H9 (cell line): ENCODE data around the gene HMGA1. TPM values are rescaled to one million over a fixed set of nuclear protein-coding genes. Genes with fewer than 3 reads are reported as not detected.
A peak's percentile ranks its signal among the peaks of the same experiment; 100 is the strongest.

ENCODE experiments used
- DNase-seq: peaks from one replicate; pipeline ENCODE4 v3.0.0-alpha.2; 2017
- H2AFZ ChIP-seq: one replicate; pipeline ENCODE4 v1.6.1; 2013; ENCODE audit warnings: mild to moderate bottlenecking, low read length, control low read depth, moderate library complexity
- H2AK5ac ChIP-seq: 2 replicates; pipeline ENCODE4 v1.6.1; 2013; ENCODE audit warnings: low read length, control low read depth, mixed read lengths; ENCODE audit not compliant: insufficient read length
- H2BK120ac ChIP-seq: one replicate; pipeline ENCODE4 v1.6.1; 2013; ENCODE audit warnings: low read depth, mild to moderate bottlenecking, low read length, control low read depth, inconsistent platforms; ENCODE audit not compliant: poor library complexity, severe bottlenecking
- H2BK12ac ChIP-seq: 2 replicates; pipeline ENCODE4 v1.6.1; 2013; ENCODE audit warnings: low read length, control low read depth, mixed read lengths, low read depth; ENCODE audit not compliant: insufficient read length
- H2BK15ac ChIP-seq: 2 replicates; pipeline ENCODE4 v1.6.1; 2013; ENCODE audit warnings: low read depth, low read length, control low read depth
- H2BK20ac ChIP-seq: one replicate; pipeline ENCODE4 v1.6.1; 2013; ENCODE audit warnings: low read depth, mild to moderate bottlenecking, low read length, control low read depth, inconsistent platforms; ENCODE audit not compliant: poor library complexity, severe bottlenecking
- H2BK5ac ChIP-seq: 2 replicates; pipeline ENCODE4 v1.6.1; 2013; ENCODE audit warnings: low read length, control low read depth, mixed read lengths; ENCODE audit not compliant: insufficient read length
- H3K14ac ChIP-seq: 2 replicates; pipeline ENCODE4 v1.6.1; 2013; ENCODE audit warnings: low read length, control low read depth; ENCODE audit not compliant: insufficient read depth
- H3K18ac ChIP-seq: 2 replicates; pipeline ENCODE4 v1.6.1; 2013; ENCODE audit warnings: low read depth, mild to moderate bottlenecking, mixed read lengths, low read length, control low read depth; ENCODE audit not compliant: insufficient read length
- H3K23ac ChIP-seq: 2 replicates; pipeline ENCODE4 v1.6.1; 2013; ENCODE audit warnings: low read length, control low read depth, mixed read lengths, low read depth; ENCODE audit not compliant: insufficient read length
- H3K23me2 ChIP-seq: 2 replicates; pipeline ENCODE4 v1.6.1; 2013; ENCODE audit warnings: low read depth, mild to moderate bottlenecking, mixed read lengths, low read length, control low read depth; ENCODE audit not compliant: insufficient read length, poor library complexity, severe bottlenecking
- H3K27ac ChIP-seq: 2 replicates; pipeline ENCODE4 v1.5.1; 2013; ENCODE audit warnings: low read length, control low read depth, mixed read lengths, low read depth; ENCODE audit not compliant: insufficient read length
- H3K27me3 ChIP-seq: 2 replicates; pipeline ENCODE4 v1.6.1; 2013; ENCODE audit warnings: low read length, control low read depth, inconsistent platforms; ENCODE audit not compliant: insufficient read depth
- H3K4ac ChIP-seq: 2 replicates; pipeline ENCODE4 v1.6.1; 2013; ENCODE audit warnings: low read depth, mild to moderate bottlenecking, control low read depth, inconsistent platforms, low read length, moderate library complexity
- H3K4me1 ChIP-seq: 2 replicates; pipeline ENCODE4 v1.6.1; 2013; ENCODE audit warnings: low read length, control low read depth, inconsistent platforms; ENCODE audit not compliant: insufficient read depth
- H3K4me2 ChIP-seq: 2 replicates; pipeline ENCODE4 v1.6.1; 2013; ENCODE audit warnings: low read length, control low read depth, mixed read lengths; ENCODE audit not compliant: insufficient read length, insufficient read depth
- H3K56ac ChIP-seq: 2 replicates; pipeline ENCODE4 v1.6.1; 2013; ENCODE audit warnings: low read depth, mild to moderate bottlenecking, mixed read lengths, low read length, control low read depth; ENCODE audit not compliant: insufficient read length
- H3K79me1 ChIP-seq: 2 replicates; pipeline ENCODE4 v1.6.1; 2013; ENCODE audit warnings: low read depth, mild to moderate bottlenecking, moderate library complexity, low read length, control low read depth, inconsistent platforms; ENCODE audit not compliant: insufficient read depth, poor library complexity, severe bottlenecking
- H3K79me2 ChIP-seq: 2 replicates; pipeline ENCODE4 v1.6.1; 2013; ENCODE audit warnings: low read length, control low read depth, inconsistent platforms; ENCODE audit not compliant: insufficient read depth
- H3K9ac ChIP-seq: 2 replicates; pipeline ENCODE4 v1.6.1; 2013; ENCODE audit warnings: low read length, control low read depth, mixed read lengths; ENCODE audit not compliant: insufficient read length; ENCODE audit errors: extremely low read depth
- H3K9me3 ChIP-seq: one replicate; pipeline ENCODE4 v1.6.1; 2013; ENCODE audit warnings: low read depth, low read length, inconsistent platforms; ENCODE audit not compliant: control insufficient read depth
- H3T11ph ChIP-seq: one replicate; pipeline ENCODE4 v1.6.1; 2013; ENCODE audit warnings: mild to moderate bottlenecking, low read length, control low read depth, inconsistent platforms
- H4K20me1 ChIP-seq: one replicate; pipeline ENCODE4 v1.6.1; 2013; ENCODE audit not compliant: control insufficient read depth, insufficient read length, insufficient read depth
- H4K5ac ChIP-seq: 2 replicates; pipeline ENCODE4 v1.6.1; 2013; ENCODE audit warnings: low read depth, mild to moderate bottlenecking, mixed read lengths, low read length, control low read depth; ENCODE audit not compliant: insufficient read length
- H4K8ac ChIP-seq: replicated peaks from 2 replicates; pipeline ENCODE4 v1.6.1; 2013; ENCODE audit warnings: low read length, control low read depth, mixed read lengths, low read depth; ENCODE audit not compliant: insufficient read length
- H4K91ac ChIP-seq: 2 replicates; pipeline ENCODE4 v1.6.1; 2013; ENCODE audit warnings: low read depth, mild to moderate bottlenecking, moderate library complexity, mixed read lengths, low read length, control low read depth; ENCODE audit not compliant: insufficient read length
- H3K27ac Mint-ChIP-seq, 3 experiments: 2 replicates in 2 of 3; 3 replicates in 1 of 3; pipeline ENCODE4 v1.8.0; 2020 to 2021; ENCODE audit warnings: mixed read lengths in 3 of 3, mild to moderate bottlenecking in 1 of 3, moderate library complexity in 1 of 3
- H3K27me3 Mint-ChIP-seq: 2 replicates; pipeline ENCODE4 v1.8.0; 2021; ENCODE audit warnings: low read depth, mild to moderate bottlenecking, moderate library complexity, mixed read lengths
- H3K36me3 Mint-ChIP-seq, 3 experiments: 2 replicates in 2 of 3; 3 replicates in 1 of 3; pipeline ENCODE4 v1.8.0; 2020 to 2021; ENCODE audit warnings: low read depth in 3 of 3, mixed read lengths in 3 of 3; ENCODE audit not compliant: insufficient read depth in 1 of 3
- H3K4me1 Mint-ChIP-seq, 2 experiments: 2 replicates each; pipeline ENCODE4 v1.8.0; 2020; ENCODE audit warnings: mixed read lengths in 2 of 2
- H3K4me3 Mint-ChIP-seq, 2 experiments: 2 replicates in 1 of 2; 3 replicates in 1 of 2; pipeline ENCODE4 v1.8.0; 2020 to 2021; ENCODE audit warnings: mild to moderate bottlenecking in 2 of 2, mixed read lengths in 2 of 2, moderate library complexity in 1 of 2
- H3K9me3 Mint-ChIP-seq, 2 experiments: 2 replicates in 1 of 2; 3 replicates in 1 of 2; pipeline ENCODE4 v1.8.0; 2020; ENCODE audit warnings: mild to moderate bottlenecking in 2 of 2, mixed read lengths in 2 of 2, moderate library complexity in 1 of 2
- CTCF ChIP-seq: fragments of 200-600 bp; sonication (generic); conservative IDR thresholded peaks from 3 replicates; pipeline ENCODE4 v1.8.0; 2021; ENCODE audit warnings: antibody characterized with exemption, mild to moderate bottlenecking
- WGBS: extraction: QIAGEN DNeasy Blood & Tissue Kit; methylation state at CpG from one replicate; pipeline ENCODE4 v1.1.7; 2013; ENCODE audit warnings: missing lambda C conversion rate, low lambda C conversion rate, mixed read lengths; ENCODE audit not compliant: insufficient read length; ENCODE audit errors: extremely low coverage; 5-methylcytosine and 5-hydroxymethylcytosine counted together
- total RNA-seq: library from RNA; stranded (reverse); gene quantifications from 2 replicates; pipeline ENCODE4 v1.2.1, GENCODE V29; 2021

Gene HMGA1
- total RNA-seq, 1 experiment from 2014 or later = 2,116 TPM

GRCh38 chr6:34248198-34248726 lies 11.6 kb downstream of the HMGA1 start:
- H3K23me2 ChIP-seq = peaks cover 4% of the 10 kb centered on the region
- H3K27ac ChIP-seq = no peak overlapping the region
- Mint-ChIP-seq H3K4me3 (peak overlapping the region; percentile 83 to 91), H3K9me3 (no peaks in the 10 kb centered on the region), H3K27ac (peak overlapping the region; percentile 62 to 91 (median 86); a peak in 4 of 7 replicates), H3K27me3 (peaks cover 9% of the 10 kb centered on the region; the same call in 1 of the 2 replicates), H3K4me1 (peaks cover 34 to 36% of the 10 kb centered on the region in 2 experiments), H3K36me3 (peaks cover 13 to 30% (median 22%) of the 10 kb centered on the region in 3 experiments; a peak in 6 of 7 replicates)
- no peak overlapping the region for H3K4ac ChIP-seq
- peak; percentile 74 for DNase-seq
- H4K8ac ChIP-seq = no peak overlapping the region
- H3T11ph ChIP-seq = no peak overlapping the region
- H2BK15ac ChIP-seq = no peak overlapping the region
- no peak for TF ChIP-seq CTCF
- H3K56ac ChIP-seq = no peak overlapping the region
- no peak overlapping the region for H3K9ac ChIP-seq
- no peaks in the 10 kb centered on the region for H3K4me1 ChIP-seq
- H3K79me1 ChIP-seq = no peaks in the 10 kb centered on the region
- no peak overlapping the region for H4K5ac ChIP-seq
- no peak overlapping the region for H2AK5ac ChIP-seq
- H2BK120ac ChIP-seq = no peak overlapping the region
- H3K23ac ChIP-seq = no peak overlapping the region
- no CpG with 5 or more reads among the region's 17 CpGs for WGBS
- H2BK12ac ChIP-seq = no peak overlapping the region
- H4K91ac ChIP-seq = no peak overlapping the region
- no peak overlapping the region for H3K18ac ChIP-seq
- no peaks in the 10 kb centered on the region for H3K79me2 ChIP-seq
- no peak overlapping the region for H2AFZ ChIP-seq
- H3K27me3 ChIP-seq = no peaks in the 10 kb centered on the region
- H4K20me1 ChIP-seq = no peaks in the 10 kb centered on the region
- no peak overlapping the region for H3K14ac ChIP-seq
- H3K4me2 ChIP-seq = peak overlapping the region; percentile 88
- no peak overlapping the region for H2BK5ac ChIP-seq
- no peak overlapping the region for H2BK20ac ChIP-seq
- H3K9me3 ChIP-seq = no peaks in the 10 kb centered on the region
